KBM-7 (cell line): ENCODE results near the gene PEX13.
A peak's percentile ranks its signal among the peaks of the same experiment; 100 is the strongest.
"Not testable (repeated sequence)": the region's sequence is repeated elsewhere in the genome, so short reads cannot be mapped to it uniquely, and the experiment has no call there.

Source experiments
- DNase-seq: peaks from one replicate; pipeline ENCODE4 v3.0.0-alpha.2; 2015
- in situ Hi-C: fragments of 300-500 bp; cut with MboI; formaldehyde crosslinking; loops from 2 replicates; pipeline ENCODE4 v1.14.3; 2020; ENCODE audit warnings: low sequenced_read_pairs, low pct_unique_long_range_greater_than_20kb, mixed read lengths

PEX13 gene

GRCh38 chr2:61017556-61018317, at the start of gene PEX13, which contains the start of gene PUS10:
Gene PEX13 (plus strand): TSS chr2:61017720. CDS start chr2:61017760, 40 bp downstream.
Gene PUS10 (minus strand): TSS chr2:61018255. CDS start chr2:61011890, 6,365 bp downstream.
- peak; percentile 89 for DNase-seq
- in situ Hi-C loops = no loop called here

GRCh38 chr2:60972889-60973656, 44.4 kb upstream of the PEX13 start:
- in situ Hi-C loops = no loop called here
- no peak for DNase-seq

GRCh38 chr2:60973705-60974104, 43.8 kb upstream of the PEX13 start:
- in situ Hi-C loops = no loop called here
- DNase-seq = no peak

- in situ Hi-C loops = loop anchor here (25.0 kb wide), 1 partner anchor 162 kb away; no protein-coding TSS in a partner anchor
- no peak for DNase-seq
Measured at GRCh38 chr2:60974652-60975051, 42.9 kb upstream of the PEX13 start.

GRCh38 chr2:60976256-60976850, 41.2 kb upstream of the PEX13 start:
- in situ Hi-C loops = loop anchor here (25.0 kb wide), 1 partner anchor 164 kb away; no protein-coding TSS in a partner anchor
- DNase-seq = no peak

GRCh38 chr2:60976875-60977561, 40.5 kb upstream of the PEX13 start:
- in situ Hi-C loops = loop anchor here (25.0 kb wide), 1 partner anchor 165 kb away; no protein-coding TSS in a partner anchor

GRCh38 chr2:60977562-60977895, 40.0 kb upstream of the PEX13 start:
- in situ Hi-C loops = loop anchor here (25.0 kb wide), 1 partner anchor 165 kb away; no protein-coding TSS in a partner anchor
- DNase-seq = no peak

More at GRCh38 chr2:60976875-60977561, 40.5 kb upstream of the PEX13 start:
- no peak for DNase-seq

GRCh38 chr2:60979231-60979630, 38.3 kb upstream of the PEX13 start:
- in situ Hi-C loops = loop anchor here (25.0 kb wide), 1 partner anchor 167 kb away; no protein-coding TSS in a partner anchor
- DNase-seq = peak; percentile 77

- in situ Hi-C loops = loop anchor here (25.0 kb wide), 1 partner anchor 168 kb away; no protein-coding TSS in a partner anchor
- no peak for DNase-seq
Measured at GRCh38 chr2:60980071-60980815, 37.3 kb upstream of the PEX13 start.

GRCh38 chr2:60982066-60982465, 35.5 kb upstream of the PEX13 start:
- in situ Hi-C loops = loop anchor here (25.0 kb wide), 1 partner anchor 170 kb away; no protein-coding TSS in a partner anchor

GRCh38 chr2:60984720-60985119, 32.8 kb upstream of the PEX13 start:
- in situ Hi-C loops = loop anchor here (25.0 kb wide), 1 partner anchor 172 kb away; no protein-coding TSS in a partner anchor
- peak; percentile 51 for DNase-seq

More at GRCh38 chr2:60982066-60982465, 35.5 kb upstream of the PEX13 start:
- DNase-seq = not testable (repeated sequence)

GRCh38 chr2:60987041-60987440, 30.5 kb upstream of the PEX13 start:
- no peak for DNase-seq
- in situ Hi-C loops = loop anchor here (25.0 kb wide), 1 partner anchor 175 kb away; no protein-coding TSS in a partner anchor

GRCh38 chr2:60987656-60988055, 29.9 kb upstream of the PEX13 start:
- DNase-seq = not testable (repeated sequence)
- in situ Hi-C loops = loop anchor here (25.0 kb wide), 1 partner anchor 175 kb away; no protein-coding TSS in a partner anchor

- in situ Hi-C loops = loop anchor here (25.0 kb wide), 1 partner anchor 177 kb away; no protein-coding TSS in a partner anchor
- no peak for DNase-seq
Measured at GRCh38 chr2:60989259-60989658, 28.3 kb upstream of the PEX13 start.

GRCh38 chr2:60991644-60992043, 25.9 kb upstream of the PEX13 start:
- in situ Hi-C loops = loop anchor here (25.0 kb wide), 1 partner anchor 179 kb away; no protein-coding TSS in a partner anchor
- no peak for DNase-seq

GRCh38 chr2:60992985-60993392, 24.5 kb upstream of the PEX13 start:
- in situ Hi-C loops = loop anchor here (25.0 kb wide), 1 partner anchor 181 kb away; no protein-coding TSS in a partner anchor
- no peak for DNase-seq

GRCh38 chr2:60994131-60994530, 23.4 kb upstream of the PEX13 start:
- in situ Hi-C loops = loop anchor here (25.0 kb wide), 1 partner anchor 182 kb away; no protein-coding TSS in a partner anchor
- DNase-seq = no peak
